Neural cell (in vitro differentiated cells): ENCODE measurements around the gene PLA2G4B. TPM values are rescaled to one million over a fixed set of nuclear protein-coding genes. Genes with fewer than 3 reads are reported as not detected.

Experiments used
- H2AFZ ChIP-seq: fragments of 200-600, 300-800 bp; sonication (generic), shearing (Covaris generic); 2 replicates; pipeline ENCODE4 v1.6.0; 2014; ENCODE audit warnings: low read depth, mild to moderate bottlenecking, antibody characterized with exemption, low read length, moderate library complexity
- H3F3A ChIP-seq: fragments of 200-600 bp; shearing (Covaris generic); 2 replicates; pipeline ENCODE4 v1.6.1; 2016; ENCODE audit warnings: mild to moderate bottlenecking, moderate library complexity, mixed read lengths, antibody characterized with exemption, low read length; ENCODE audit not compliant: insufficient read depth, poor library complexity, severe bottlenecking
- H3K27ac ChIP-seq: fragments of 200-600, 300-800 bp; sonication (generic), shearing (Covaris generic); 2 replicates; pipeline ENCODE4 v1.5.1; 2014; ENCODE audit warnings: mild to moderate bottlenecking, low read length, moderate library complexity
- H3K27me3 ChIP-seq: fragments of 300-800, 200-600 bp; sonication (generic), shearing (Covaris generic); 2 replicates; pipeline ENCODE4 v1.6.0; 2014; ENCODE audit warnings: mild to moderate bottlenecking, low read depth, low read length, moderate library complexity; ENCODE audit not compliant: insufficient read depth
- H3K36me3 ChIP-seq: fragments of 300-800, 200-600 bp; sonication (generic), shearing (Covaris generic); 2 replicates; pipeline ENCODE4 v1.5.1; 2014; ENCODE audit warnings: mild to moderate bottlenecking, antibody characterized with exemption, low read length, moderate library complexity; ENCODE audit not compliant: insufficient read depth
- H3K4me2 ChIP-seq: fragments of 300-800, 200-600 bp; sonication (generic), shearing (Covaris generic); 2 replicates; pipeline ENCODE4 v1.6.0; 2014; ENCODE audit warnings: mild to moderate bottlenecking, low read length
- H3K4me3 ChIP-seq: fragments of 300-800, 200-600 bp; sonication (generic), shearing (Covaris generic); 2 replicates; pipeline ENCODE4 v1.5.1; 2014; ENCODE audit warnings: mild to moderate bottlenecking, low read length, moderate library complexity
- H3K79me2 ChIP-seq: fragments of 200-600 bp; shearing (Covaris generic); replicated peaks from 2 replicates; pipeline ENCODE4 v1.6.0; 2014; ENCODE audit warnings: mild to moderate bottlenecking, low read length, moderate library complexity; ENCODE audit not compliant: insufficient read depth
- H3K9ac ChIP-seq: fragments of 300-800, 200-600 bp; sonication (generic), shearing (Covaris generic); 2 replicates; pipeline ENCODE4 v1.6.1; 2016; ENCODE audit warnings: mild to moderate bottlenecking, low read length, mixed read lengths
- H3K9me2 ChIP-seq: fragments of 200-600 bp; shearing (Covaris generic); 2 replicates; pipeline ENCODE4 v1.6.1; 2016; ENCODE audit warnings: mild to moderate bottlenecking, low read length, mixed read lengths; ENCODE audit not compliant: insufficient read depth
- H3K9me3 ChIP-seq: fragments of 200-600, 300-800 bp; sonication (generic), shearing (Covaris generic); 2 replicates; pipeline ENCODE4 v1.6.1; 2016; ENCODE audit warnings: mild to moderate bottlenecking, mixed run types, low read length, moderate library complexity, mixed read lengths
- H4K20me1 ChIP-seq: fragments of 200-600 bp; shearing (Covaris generic); 2 replicates; pipeline ENCODE4 v1.6.1; 2016; ENCODE audit warnings: mild to moderate bottlenecking, mixed run types; ENCODE audit not compliant: insufficient read depth
- CTCF ChIP-seq: fragments of 450-650 bp; IDR thresholded peaks from 2 replicates; pipeline ENCODE4 v1.5.1; 2014; ENCODE audit warnings: antibody characterized with exemption, mild to moderate bottlenecking, moderate library complexity; ENCODE audit not compliant: poor library complexity, severe bottlenecking
- EP300 ChIP-seq: fragments of 450-650 bp; conservative IDR thresholded peaks from 2 replicates; pipeline ENCODE4 v1.6.1; 2014; ENCODE audit warnings: antibody characterized with exemption, mild to moderate bottlenecking, moderate library complexity; ENCODE audit not compliant: poor library complexity, severe bottlenecking
- EZH2 ChIP-seq: fragments of 200-600, 300-800 bp; shearing (Covaris generic), sonication (generic); IDR thresholded peaks from 2 replicates; pipeline ENCODE4 v1.6.1; 2014; ENCODE audit warnings: antibody characterized with exemption, low read length, borderline replicate concordance, mild to moderate bottlenecking; ENCODE audit not compliant: insufficient read depth, poor library complexity, severe bottlenecking
- MXI1 ChIP-seq: fragments of 450-650 bp; conservative IDR thresholded peaks from 2 replicates; pipeline ENCODE4 v1.6.1; 2014; ENCODE audit warnings: antibody characterized with exemption, mild to moderate bottlenecking; ENCODE audit not compliant: poor library complexity, severe bottlenecking
- POLR2AphosphoS5 ChIP-seq: IDR thresholded peaks from 2 replicates; pipeline ENCODE4 v1.6.1; 2012
- RAD21 ChIP-seq: fragments of 450-650 bp; conservative IDR thresholded peaks from 2 replicates; pipeline ENCODE4 v1.6.1; 2014; ENCODE audit warnings: antibody characterized with exemption, mild to moderate bottlenecking, moderate library complexity
- REST ChIP-seq: IDR thresholded peaks from 2 replicates; pipeline ENCODE4 v1.6.1; 2012; ENCODE audit warnings: borderline replicate concordance
- SMC3 ChIP-seq: fragments of 450-650 bp; conservative IDR thresholded peaks from 2 replicates; pipeline ENCODE4 v1.6.1; 2014; ENCODE audit warnings: antibody characterized with exemption, mild to moderate bottlenecking, moderate library complexity; ENCODE audit not compliant: poor library complexity
- TAF1 ChIP-seq: IDR thresholded peaks from 2 replicates; pipeline ENCODE4 v1.6.1; 2012; ENCODE audit warnings: low read depth
- polyA plus RNA-seq: library from polyadenylated mRNA; depleted of rRNA; stranded (reverse); fragments of >200 nt; gene quantifications from 2 replicates; pipeline ENCODE4 v1.2.3, GENCODE V29; 2014

PLA2G4B gene
- polyA plus RNA-seq, 1 donor from 2014 or later, result 11.3 TPM

- no peak overlapping the region for H2AFZ ChIP-seq
- no peaks in the 10 kb centered on the region for H3F3A ChIP-seq
- H3K79me2 ChIP-seq, result no peaks in the 10 kb centered on the region
- TF ChIP-seq EZH2, result no peak
- TF ChIP-seq EP300, result no peak
- no peak for TF ChIP-seq TAF1
- TF ChIP-seq CTCF, result no peak
- TF ChIP-seq RAD21, result no peak
- no peak for TF ChIP-seq SMC3
- no peak for TF ChIP-seq MXI1
- no peak for TF ChIP-seq POLR2AphosphoS5
- TF ChIP-seq REST, result no peak
- H4K20me1 ChIP-seq, result no peaks in the 10 kb centered on the region
- H3K4me3 ChIP-seq, result no peak overlapping the region
- H3K9me2 ChIP-seq, result no peaks in the 10 kb centered on the region
- H3K9me3 ChIP-seq, result no peaks in the 10 kb centered on the region
- H3K27ac ChIP-seq, result no peak overlapping the region
- H3K4me2 ChIP-seq, result no peak overlapping the region
- H3K27me3 ChIP-seq, result no peaks in the 10 kb centered on the region
- H3K36me3 ChIP-seq, result no peaks in the 10 kb centered on the region
- H3K9ac ChIP-seq, result no peak overlapping the region
These were observed 24.0 kb downstream of the PLA2G4B start for GRCh38 chr15:41862515-41863116.

GRCh38 chr15:41865490-41866055 lies 26.9 kb downstream of the PLA2G4B start:
- H3K9me3 ChIP-seq, result no peaks in the 10 kb centered on the region
- no peak overlapping the region for H3K4me2 ChIP-seq
- no peak overlapping the region for H3K4me3 ChIP-seq
- no peaks in the 10 kb centered on the region for H3K79me2 ChIP-seq
- no peaks in the 10 kb centered on the region for H4K20me1 ChIP-seq
- no peaks in the 10 kb centered on the region for H3F3A ChIP-seq
- no peaks in the 10 kb centered on the region for H3K36me3 ChIP-seq
- H3K27ac ChIP-seq, result no peak overlapping the region
- no peak overlapping the region for H2AFZ ChIP-seq
- no peaks in the 10 kb centered on the region for H3K27me3 ChIP-seq
- no peaks in the 10 kb centered on the region for H3K9me2 ChIP-seq
- TF ChIP-seq CTCF (no peak), EP300 (no peak), MXI1 (no peak), RAD21 (no peak), SMC3 (no peak), TAF1 (no peak), EZH2 (no peak), POLR2AphosphoS5 (no peak)
- H3K9ac ChIP-seq, result no peak overlapping the region
